ENCODE measurements around the gene BTBD9.
"Not testable (repeated sequence)": the region's sequence is repeated elsewhere in the genome, so short reads cannot be mapped to it uniquely, and the experiment has no call there.

BTBD9 gene

GRCh38 chr6:38370653-38371601 lies 268.8 kb downstream of the BTBD9 start:
- no peak for DNase-seq

GRCh38 chr6:38367231-38367630 lies 272.5 kb downstream of the BTBD9 start:
- no peak for DNase-seq

- DNase-seq: no peak
Measured at GRCh38 chr6:38366234-38366633, 273.5 kb downstream of the BTBD9 start.

- DNase-seq: no peak
Measured at GRCh38 chr6:38364775-38365174, 275.0 kb downstream of the BTBD9 start.

- no peak for DNase-seq
Measured at GRCh38 chr6:38364127-38364526, 275.6 kb downstream of the BTBD9 start.

GRCh38 chr6:38355519-38355918 lies 284.2 kb downstream of the BTBD9 start:
- DNase-seq: no peak

- DNase-seq: no peak
Measured at GRCh38 chr6:38354905-38355304, 284.8 kb downstream of the BTBD9 start.

- DNase-seq: no peak
Measured at GRCh38 chr6:38354037-38354381, 285.7 kb downstream of the BTBD9 start.

- DNase-seq: no peak
Measured at GRCh38 chr6:38353310-38354036, 286.3 kb downstream of the BTBD9 start.

GRCh38 chr6:38352636-38353035 lies 287.1 kb downstream of the BTBD9 start:
- no peak for DNase-seq

- DNase-seq: no peak
Measured at GRCh38 chr6:38350942-38351341, 288.8 kb downstream of the BTBD9 start.

GRCh38 chr6:38350220-38350619 lies 289.5 kb downstream of the BTBD9 start:
- DNase-seq: no peak

- no peak for DNase-seq
Measured at GRCh38 chr6:38349795-38350194, 289.9 kb downstream of the BTBD9 start.

GRCh38 chr6:38349221-38349620 lies 290.5 kb downstream of the BTBD9 start:
- DNase-seq: no peak

- DNase-seq: no peak
Measured at GRCh38 chr6:38348371-38348770, 291.4 kb downstream of the BTBD9 start.

GRCh38 chr6:38347829-38348228 lies 291.9 kb downstream of the BTBD9 start:
- DNase-seq: not testable (repeated sequence)

GRCh38 chr6:38346291-38347079 lies 293.2 kb downstream of the BTBD9 start:
- DNase-seq: no peak

GRCh38 chr6:38345586-38345985 lies 294.1 kb downstream of the BTBD9 start:
- DNase-seq: no peak

- no peak for DNase-seq
Measured at GRCh38 chr6:38341496-38341895, 298.2 kb downstream of the BTBD9 start.

GRCh38 chr6:38339914-38340313 lies 299.8 kb downstream of the BTBD9 start:
- DNase-seq: no peak

- DNase-seq: peak in 1 of 2 experiments; percentile 16
Measured at GRCh38 chr6:38337819-38338465, 301.8 kb downstream of the BTBD9 start.

- no peak for DNase-seq
Measured at GRCh38 chr6:38336922-38337321, 302.8 kb downstream of the BTBD9 start.

GRCh38 chr6:38326837-38327236 lies 312.9 kb downstream of the BTBD9 start:
- DNase-seq: no peak

All from NCI-H1930 (cell line).